ENCODE results near the gene PCNX2.

PCNX2 gene

GRCh38 chr1:233295237-233295974 lies at the start of gene PCNX2:
PCNX2 (minus strand) TSS chr1:233295725; CDS start chr1:233295478, 247 bp downstream.
- DNase-seq: peak; percentile 64

DNA sequence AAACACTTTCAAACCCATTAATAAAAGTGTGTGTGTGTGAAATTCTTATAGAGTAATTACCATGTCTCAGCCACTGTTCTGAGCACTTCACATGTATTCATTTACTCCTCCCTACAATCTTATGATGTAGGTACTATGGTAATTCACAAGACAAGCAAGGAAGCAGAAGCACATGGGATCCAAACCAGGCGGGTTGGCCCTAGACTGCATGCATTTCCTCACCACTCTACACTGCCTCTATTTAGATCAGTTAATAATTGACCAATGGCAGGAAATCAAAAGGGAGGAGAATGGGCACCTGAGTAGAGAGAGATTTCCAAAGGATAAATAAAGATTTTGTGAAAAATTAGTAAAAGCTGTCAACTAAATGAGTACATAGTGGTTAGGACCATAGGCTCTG lies 47.7 kb upstream of the PCNX2 start:
- DNase-seq: no peak

GRCh38 chr1:233342086-233342485 lies 46.6 kb upstream of the PCNX2 start:
- DNase-seq: no peak

GRCh38 chr1:233340966-233341516 lies 45.5 kb upstream of the PCNX2 start:
- no peak for DNase-seq

- DNase-seq: no peak
Measured at GRCh38 chr1:233340031-233340555, 44.6 kb upstream of the PCNX2 start.

DNA sequence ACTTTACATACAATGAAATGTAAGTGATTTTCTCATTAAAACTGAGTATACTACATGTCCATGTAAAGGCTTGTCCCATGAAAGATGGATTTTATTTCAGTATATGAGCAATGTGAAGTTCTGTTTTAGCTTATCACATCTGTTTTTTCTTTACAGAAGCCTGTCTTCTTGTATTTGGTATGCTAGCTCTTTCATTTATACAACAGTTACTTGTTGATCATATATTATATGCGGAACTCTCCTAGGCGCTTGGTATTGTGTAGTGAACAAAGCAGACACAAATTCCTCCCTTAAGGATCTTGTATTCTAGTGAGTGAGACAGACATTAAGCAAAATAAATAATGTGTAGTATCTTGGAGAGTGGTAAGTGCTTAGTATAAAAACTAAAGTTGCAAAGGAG lies 42.6 kb upstream of the PCNX2 start:
- no peak for DNase-seq

- DNase-seq: no peak
Measured at GRCh38 chr1:233337505-233337904, 42.0 kb upstream of the PCNX2 start.

DNA sequence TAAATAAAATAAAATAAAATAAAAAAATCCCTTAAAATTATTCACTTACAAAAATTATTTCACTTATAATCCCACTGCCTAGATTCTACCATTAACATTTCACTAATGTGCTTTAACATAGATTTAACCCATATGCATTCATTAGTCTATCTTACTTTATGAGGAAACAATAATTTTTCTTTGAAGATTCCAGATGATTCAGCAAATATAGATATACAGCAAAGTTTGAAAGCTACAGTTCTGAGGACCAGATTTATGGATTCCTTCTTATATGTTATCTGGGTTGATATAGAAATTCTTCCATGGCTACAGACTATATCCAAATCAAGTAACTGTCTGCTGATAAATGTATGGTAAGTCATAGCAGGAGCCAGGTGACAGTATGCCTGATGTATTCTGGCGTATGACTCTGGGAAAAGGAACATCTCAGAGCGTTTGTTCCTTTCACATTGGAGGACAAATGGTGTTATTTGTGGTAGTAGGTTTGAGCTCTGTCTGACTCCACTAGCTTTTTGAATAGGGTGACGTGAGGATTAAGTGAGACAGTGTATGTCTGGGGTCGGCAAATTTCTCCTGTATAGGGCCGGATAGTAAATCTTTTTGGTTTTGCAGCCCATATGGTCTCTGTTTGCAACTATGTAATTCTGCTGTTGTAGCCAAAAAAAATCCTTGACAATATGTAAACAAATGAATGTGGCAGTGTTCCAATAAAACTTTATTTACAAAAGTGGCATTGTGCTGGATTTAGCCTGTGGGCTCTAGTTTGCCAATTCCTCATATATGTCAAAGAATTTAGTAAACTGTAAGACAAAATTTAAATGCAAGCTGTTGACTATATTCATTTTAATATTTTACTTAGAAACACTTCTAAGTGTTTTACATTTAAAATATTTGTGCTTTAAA lies 41.3 kb upstream of the PCNX2 start:
- no peak for DNase-seq

- no peak for DNase-seq
Measured at GRCh38 chr1:233334092-233334491, 38.6 kb upstream of the PCNX2 start.

- DNase-seq: peak; percentile 13
Measured at GRCh38 chr1:233333086-233333485, 37.6 kb upstream of the PCNX2 start.

DNA sequence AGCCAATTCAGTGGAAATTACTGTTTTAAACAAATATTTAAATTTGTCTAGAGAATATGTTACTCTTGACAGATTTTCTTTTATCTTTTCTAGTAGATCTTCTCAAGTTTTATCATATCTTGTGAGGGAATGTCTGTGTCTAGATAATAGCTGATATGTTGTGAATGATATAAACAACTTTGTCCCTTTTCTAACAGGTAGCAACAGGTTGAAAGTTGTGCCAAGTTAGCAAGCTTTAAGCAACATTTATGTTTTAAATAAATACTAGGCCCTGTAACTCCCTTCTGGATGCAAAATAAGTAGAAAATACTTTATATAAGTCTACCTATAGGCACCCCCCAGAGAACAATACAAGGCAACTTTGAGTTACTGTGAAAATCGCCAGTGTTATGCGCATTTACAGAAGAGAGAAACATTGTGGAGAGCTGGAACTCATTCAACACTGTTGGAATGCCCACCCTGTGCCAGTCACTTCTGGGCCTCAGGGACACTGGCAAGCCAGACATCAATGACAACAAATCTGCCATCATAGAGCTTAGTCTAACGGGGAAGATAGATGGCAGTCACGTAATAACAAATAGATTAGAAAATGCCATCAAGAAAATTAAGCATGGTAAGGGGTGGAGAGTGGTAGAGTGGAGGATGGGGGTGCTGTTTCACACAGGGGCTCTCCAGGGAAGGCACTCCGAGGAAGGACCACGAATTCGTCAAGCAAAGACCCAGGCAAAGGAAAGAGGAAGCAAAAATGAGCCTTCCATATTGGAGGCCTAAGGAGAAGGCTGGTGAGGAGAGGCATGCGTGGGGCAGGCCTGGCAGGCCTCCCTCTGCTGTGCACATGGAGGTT lies 36.4 kb upstream of the PCNX2 start:
- no peak for DNase-seq

DNA sequence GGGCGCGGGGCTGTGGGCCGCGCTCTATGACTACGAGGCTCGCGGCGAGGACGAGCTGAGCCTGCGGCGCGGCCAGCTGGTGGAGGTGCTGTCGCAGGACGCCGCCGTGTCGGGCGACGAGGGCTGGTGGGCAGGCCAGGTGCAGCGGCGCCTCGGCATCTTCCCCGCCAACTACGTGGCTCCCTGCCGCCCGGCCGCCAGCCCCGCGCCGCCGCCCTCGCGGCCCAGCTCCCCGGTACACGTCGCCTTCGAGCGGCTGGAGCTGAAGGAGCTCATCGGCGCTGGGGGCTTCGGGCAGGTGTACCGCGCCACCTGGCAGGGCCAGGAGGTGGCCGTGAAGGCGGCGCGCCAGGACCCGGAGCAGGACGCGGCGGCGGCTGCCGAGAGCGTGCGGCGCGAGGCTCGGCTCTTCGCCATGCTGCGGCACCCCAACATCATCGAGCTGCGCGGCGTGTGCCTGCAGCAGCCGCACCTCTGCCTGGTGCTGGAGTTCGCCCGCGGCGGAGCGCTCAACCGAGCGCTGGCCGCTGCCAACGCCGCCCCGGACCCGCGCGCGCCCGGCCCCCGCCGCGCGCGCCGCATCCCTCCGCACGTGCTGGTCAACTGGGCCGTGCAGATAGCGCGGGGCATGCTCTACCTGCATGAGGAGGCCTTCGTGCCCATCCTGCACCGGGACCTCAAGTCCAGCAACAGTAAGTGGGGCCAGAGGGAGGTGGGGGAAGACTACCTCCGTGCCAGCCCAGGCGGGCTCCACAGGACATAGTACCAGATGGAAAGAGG lies 32.8 kb upstream of the PCNX2 start:
- DNase-seq: peak; percentile 44

- no peak for DNase-seq
Measured at GRCh38 chr1:233327651-233328141, 32.2 kb upstream of the PCNX2 start, which contains the start of gene MAP3K21. MAP3K21 (plus strand) TSS chr1:233327724; CDS start chr1:233328029, 305 bp downstream.

- peak; percentile 97 for DNase-seq
Measured at GRCh38 chr1:233326811-233327650, 31.5 kb upstream of the PCNX2 start.

GRCh38 chr1:233326319-233326718 lies 30.8 kb upstream of the PCNX2 start:
- no peak for DNase-seq

DNA sequence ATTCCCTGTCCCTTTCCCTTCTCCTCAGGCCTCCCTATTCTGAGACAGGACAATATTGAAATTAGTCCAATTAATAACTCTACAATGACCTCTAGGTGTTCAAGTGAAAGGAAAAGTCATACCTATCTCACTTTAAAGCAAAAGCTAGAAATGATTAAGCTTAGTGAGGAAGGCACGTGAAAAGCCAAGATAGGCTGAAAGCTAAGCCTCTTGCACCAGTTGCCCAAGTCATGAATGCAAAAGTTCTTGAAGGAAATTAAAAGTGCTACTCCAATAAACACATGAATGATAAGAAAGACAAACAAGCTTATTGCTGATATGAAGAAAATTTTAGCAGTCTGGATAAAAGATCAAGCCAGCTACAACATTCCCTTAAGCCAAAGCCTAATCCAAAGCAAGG lies 28.2 kb upstream of the PCNX2 start:
- no peak for DNase-seq

DNA sequence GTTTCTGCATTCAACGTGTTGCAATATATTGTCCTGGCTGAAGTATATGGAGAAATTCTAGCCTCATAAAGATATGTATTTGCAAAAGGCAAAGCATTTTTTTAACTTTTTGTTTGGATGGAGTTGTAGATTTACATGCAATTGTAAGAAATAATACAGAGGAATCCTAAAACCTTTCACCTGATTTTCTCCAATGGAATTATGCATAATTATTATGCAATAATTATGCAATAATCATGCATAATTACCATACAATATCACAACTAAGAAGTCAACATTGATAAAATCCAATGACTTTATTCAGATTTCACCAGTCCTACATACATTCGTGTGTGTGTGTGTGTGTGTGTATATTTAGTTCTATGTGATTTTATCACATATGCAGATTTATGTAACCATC lies 24.5 kb upstream of the PCNX2 start:
- DNase-seq: no peak

- no peak for DNase-seq
Measured at GRCh38 chr1:233319272-233319671, 23.7 kb upstream of the PCNX2 start.

GRCh38 chr1:233316473-233316872 lies 20.9 kb upstream of the PCNX2 start:
- no peak for DNase-seq

DNA sequence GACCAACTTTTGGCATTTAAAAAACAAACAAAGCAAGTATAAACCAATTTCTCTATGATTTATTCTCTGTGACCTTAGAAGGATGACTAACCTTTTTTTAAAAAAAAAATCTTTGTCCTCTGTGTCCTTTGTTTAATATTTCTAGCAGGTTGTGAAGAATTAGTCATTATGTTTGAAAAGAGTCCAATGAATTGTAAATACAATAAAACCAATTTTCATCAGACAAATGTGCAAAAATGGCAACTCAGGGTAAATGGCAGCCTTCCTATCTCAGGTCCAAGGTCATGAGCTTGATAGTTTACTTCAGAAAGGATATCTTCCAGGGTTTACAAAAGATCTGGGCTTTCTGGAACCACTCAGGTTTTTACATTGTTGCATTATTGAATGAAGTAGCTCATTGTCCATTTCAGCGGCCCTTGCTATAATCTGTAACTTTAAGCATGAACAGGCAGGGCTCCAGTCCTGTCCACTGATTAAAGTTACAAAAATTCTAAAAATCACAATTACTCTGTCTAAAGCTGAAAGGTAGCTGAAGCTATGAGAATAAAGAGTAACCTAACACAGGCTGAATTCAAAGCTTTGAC lies 20.3 kb upstream of the PCNX2 start:
- DNase-seq: no peak

Data from hematopoietic multipotent progenitor cell treated with erythropoietin and hydrocortisone succinate and interleukin-3 and kit ligand, for 6 days (in vitro differentiated cells).